ENCODE data around the gene SHB. TPM values are rescaled to one million over a fixed set of nuclear protein-coding genes. Genes with fewer than 3 reads are reported as not detected.

SHB gene
- total and polyA plus RNA-seq, 2 of the 8 experiments (the other 6 are each of a cell fraction or from before 2014, with no cell fraction given): 4.1 to 12.6 TPM

- DNase-seq (ENCODE audit: low read depth in 1 of 2, low spot score in 2 of 2) (no peak), FAIRE-seq (no peak)
- Histone ChIP-seq H3K79me1 (ENCODE audit: low read depth, low read length) (no peaks in the 10 kb centered on the region; the same call in 1 of the 2 replicates), H2AFZ (ENCODE audit: low read length) (no peak overlapping the region), H4K5ac (ENCODE audit: insufficient read length, low read depth, low read length) (no peak overlapping the region), H3K23me2 (ENCODE audit: low read depth, low read length) (no peaks in the 10 kb centered on the region), H3K9ac (replicated peaks in 1 of 4; ENCODE audit: extremely low read depth in 1 of 4, low read depth in 3 of 4, low read length in 3 of 4) (no peak overlapping the region), H4K20me1 (replicated peaks in 1 of 2; ENCODE audit: control insufficient read depth in 1 of 2, insufficient read depth in 2 of 2, low read length in 2 of 2) (no peaks in the 10 kb centered on the region), H2BK12ac (ENCODE audit: low read depth, low read length) (no peak overlapping the region), H2AK5ac (ENCODE audit: low read depth, low read length) (no peak overlapping the region), H3K4me1 (replicated peaks in 1 of 4; ENCODE audit: control insufficient read depth in 3 of 4, insufficient read depth in 4 of 4, low read length in 3 of 4) (peaks cover 0 to 14% (median 3%) of the 10 kb centered on the region in 4 experiments; a peak in 3 of 7 replicates), H3K27ac (ENCODE audit: low read depth, low read length) (no peak overlapping the region), H3K18ac (ENCODE audit: extremely low read depth, low read length) (no peak overlapping the region), H3K23ac (ENCODE audit: insufficient read length) (no peak overlapping the region), H3K36me3 (ENCODE audit: control insufficient read depth in 2 of 4, insufficient read depth in 4 of 4, low read length in 3 of 4) (no peaks in the 10 kb centered on the region; a peak in 1 of 8 replicates), H2BK20ac (ENCODE audit: low read length) (no peak overlapping the region), H3K79me2 (ENCODE audit: control insufficient read depth in 1 of 2, insufficient read depth in 2 of 2, low read length in 2 of 2) (no peaks in the 10 kb centered on the region), H4K8ac (ENCODE audit: extremely low read depth, insufficient read depth, low read length) (peak overlapping the region; percentile 72; the same call in 1 of the 2 replicates), H2BK5ac (ENCODE audit: low read depth, low read length) (no peak overlapping the region), H3K27me3 (replicated peaks in 1 of 4; ENCODE audit: control insufficient read depth in 3 of 4, extremely low read depth in 1 of 4, insufficient read depth in 3 of 4, low read length in 3 of 4) (no peaks in the 10 kb centered on the region), H3K56ac (replicated peaks; ENCODE audit: insufficient read length, low read depth, low read length) (no peak overlapping the region), H3K4me2 (ENCODE audit: insufficient read depth in 1 of 2, low read depth in 2 of 2, low read length in 2 of 2) (no peak overlapping the region), H3K14ac (ENCODE audit: insufficient read length) (no peak overlapping the region), H3K4ac (replicated peaks; ENCODE audit: insufficient read length, low read depth, low read length) (no peak overlapping the region), H2BK15ac (ENCODE audit: low read length) (no peak overlapping the region), H3K9me3 (ENCODE audit: insufficient read depth in 2 of 2, low read depth in 1 of 2, low read length in 1 of 2) (no peaks in the 10 kb centered on the region), H3K4me3 (ENCODE audit: extremely low read depth in 1 of 4, insufficient read depth in 2 of 4, low read depth in 3 of 4, low read length in 4 of 4) (no peak overlapping the region), H4K91ac (replicated peaks; ENCODE audit: insufficient read length, low read length) (no peak overlapping the region), H2BK120ac (replicated peaks; ENCODE audit: low read depth, low read length) (no peak overlapping the region)
- CTCF ChIA-PET (ENCODE audit: partially characterized antibody): interaction anchor here (0.9 to 4.5 kb wide), 7 partner anchors 8 to 171 kb away, joined by 3 to 30 read pairs (median 7); no protein-coding TSS in a partner anchor
- WGBS, 2 experiments (ENCODE audit: extremely low coverage in 1 of 2, insufficient coverage in 1 of 2, insufficient read length in 1 of 2, insufficient replicate concordance in 2 of 2, low coverage in 1 of 2, low lambda C conversion rate in 2 of 2, missing lambda C conversion rate in 1 of 2): 88% methylated on average over 18 of the region's 18 CpGs; no CpG with 5 or more reads in 1 of the 2 experiments
- POLR2A ChIA-PET (ENCODE audit: partially characterized antibody): no interaction called here
- TF ChIP-seq KDM4A (IDR thresholded peaks at IDR 0.05; ENCODE audit: low read depth, low read length, severe bottlenecking) (no peak), BCL11A (IDR thresholded peaks at IDR 0.05; ENCODE audit: low read depth in 2 of 2, low read length in 2 of 2) (no peak), CBX5 (IDR thresholded peaks at IDR 0.05; ENCODE audit: low read depth, low read length) (no peak), KDM1A (IDR thresholded peaks at IDR 0.05; ENCODE audit: borderline replicate concordance, low read length) (no peak), SIRT6 (IDR thresholded peaks at IDR 0.05; ENCODE audit: low read length) (no peak), POLR2A (IDR thresholded peaks at IDR 0.05; ENCODE audit: control extremely low read depth in 1 of 2, low read depth in 2 of 2, low read length in 2 of 2) (no peak), SIN3A (conservative IDR thresholded peaks at IDR 0.05 in 1 of 2, IDR thresholded peaks at IDR 0.05 in 1 of 2; ENCODE audit: low read depth in 1 of 2, low read length in 2 of 2) (no peak), RFX5 (IDR thresholded peaks at IDR 0.05; ENCODE audit: borderline replicate concordance, low read depth, low read length) (no peak), ATF3 (IDR thresholded peaks at IDR 0.05; ENCODE audit: insufficient read depth, low read depth, low read length) (no peak), CEBPB (IDR thresholded peaks at IDR 0.05; ENCODE audit: low read depth, low read length) (no peak), BACH1 (IDR thresholded peaks at IDR 0.05; ENCODE audit: low read length) (no peak), MAFK (IDR thresholded peaks at IDR 0.05; ENCODE audit: low read depth, low read length) (no peak)
Observed at GRCh38 chr9:37916471-37917312, 152.3 kb downstream of the SHB start.
